Upper lobe of right lung (tissue), 1 donor: ENCODE measurements around the gene GPS2. TPM values are rescaled to one million over a fixed set of nuclear protein-coding genes. Genes with fewer than 3 reads are reported as not detected.

Source experiments
- ATAC-seq: fragments of 200-7000 bp; cut with Tn5 transposase; one replicate; pipeline ENCODE4 v1.9.1; 2020; ENCODE audit warnings: mild to moderate bottlenecking, moderate library complexity
- DNase-seq: peaks from one replicate; pipeline ENCODE4 v3.0.0-alpha.2; 2020
- H3K27ac ChIP-seq: fragments of 200-600 bp; one replicate; pipeline ENCODE4 v1.8.0; 2022
- H3K27me3 ChIP-seq: fragments of 200-600 bp; one replicate; pipeline ENCODE4 v1.8.0; 2022; ENCODE audit warnings: mild to moderate bottlenecking
- H3K36me3 ChIP-seq: fragments of 200-600 bp; one replicate; pipeline ENCODE4 v1.8.0; 2022
- H3K4me1 ChIP-seq: fragments of 200-600 bp; one replicate; pipeline ENCODE4 v1.8.0; 2022
- H3K4me3 ChIP-seq: fragments of 200-600 bp; one replicate; pipeline ENCODE4 v1.8.0; 2022; ENCODE audit warnings: mild to moderate bottlenecking
- H3K9me3 ChIP-seq: fragments of 200-600 bp; one replicate; pipeline ENCODE4 v1.8.0; 2022
- CTCF ChIP-seq: fragments of 200-600 bp; IDR thresholded peaks from one replicate; pipeline ENCODE4 v1.8.0; 2022; ENCODE audit warnings: antibody characterized with exemption
- intact Hi-C: fragments of 100-400 bp; cut with DNase I; formaldehyde crosslinking; loops from one replicate; pipeline ENCODE4 v1.11.0; 2022
- long read RNA-seq: library from polyadenylated mRNA; unstranded; transcript quantifications from one replicate; pipeline ENCODE4 v2.0.0, GENCODE V29; 2021
- total RNA-seq: library from RNA; stranded (reverse); fragmentation: NEBNext Ultra II Directional; extraction: Animal tissue kit (Norgen Biotek cat#: 25700); gene quantifications from one replicate; pipeline ENCODE4 v1.2.1, GENCODE V29; 2021
- donor health status: DM: no; HTN: yes; CAD: no; lungs with severe emphysema.

The GPS2 gene
- total RNA-seq: 62.9 TPM
- long read RNA-seq, transcript GPS2-201 (11 exons, 1,379 nt): major isoform, 57 of 157 reads
- long read RNA-seq, transcript GPS2-202 (10 exons, 1,371 nt): minor isoform, 31 of 157 reads
- long read RNA-seq, partial matches to known transcripts: 8 of 157 reads
- long read RNA-seq, other reads (novel, unspliced or antisense): 59 of 157 reads

- peak within 1 kb of the TSS; percentile 98 for H3K27ac ChIP-seq
- H3K4me1 ChIP-seq: peaks cover 24% of the 10 kb centered on the region
- no peak for TF ChIP-seq CTCF
- H3K27me3 ChIP-seq: no peaks in the 10 kb centered on the region
- DNase-seq (peak; percentile 97), ATAC-seq (peak; percentile 93)
- no peaks in the 10 kb centered on the region for H3K9me3 ChIP-seq
- H3K36me3 ChIP-seq: peaks cover 65% of the 10 kb centered on the region
- peak within 1 kb of the TSS; percentile 90 for H3K4me3 ChIP-seq
- intact Hi-C loops: no loop called here
These were observed at the start of gene GPS2 for GRCh38 chr17:7314719-7315569. Gene GPS2, minus strand, starts transcription at chr17:7315360. Its CDS starts 308 bp downstream, at chr17:7315052.

GRCh38 chr17:7363311-7363710 lies 48.2 kb upstream of the GPS2 start:
- H3K9me3 ChIP-seq: no peaks in the 10 kb centered on the region
- H3K4me3 ChIP-seq: no peak overlapping the region
- no peaks in the 10 kb centered on the region for H3K4me1 ChIP-seq
- H3K27ac ChIP-seq: no peak overlapping the region
- no peaks in the 10 kb centered on the region for H3K27me3 ChIP-seq
- no peak for ATAC-seq
- no peaks in the 10 kb centered on the region for H3K36me3 ChIP-seq
- intact Hi-C loops: no loop called here
- no peak for DNase-seq
- no peak for TF ChIP-seq CTCF

GRCh38 chr17:7361906-7362305 lies 46.7 kb upstream of the GPS2 start:
- H3K9me3 ChIP-seq: no peaks in the 10 kb centered on the region
- no peak for DNase-seq
- H3K27ac ChIP-seq: no peak overlapping the region
- TF ChIP-seq CTCF: no peak
- H3K4me1 ChIP-seq: no peaks in the 10 kb centered on the region
- H3K27me3 ChIP-seq: no peaks in the 10 kb centered on the region
- no peaks in the 10 kb centered on the region for H3K36me3 ChIP-seq
- intact Hi-C loops: no loop called here
- no peak overlapping the region for H3K4me3 ChIP-seq
- ATAC-seq: no peak

- H3K4me3 ChIP-seq: no peak overlapping the region
- H3K27ac ChIP-seq: no peak overlapping the region
- H3K36me3 ChIP-seq: no peaks in the 10 kb centered on the region
- no peaks in the 10 kb centered on the region for H3K27me3 ChIP-seq
- intact Hi-C loops: no loop called here
- H3K9me3 ChIP-seq: no peaks in the 10 kb centered on the region
- DNase-seq: no peak
- H3K4me1 ChIP-seq: peaks cover 24% of the 10 kb centered on the region
- no peak for TF ChIP-seq CTCF
- no peak for ATAC-seq
These were observed 42.2 kb upstream of the GPS2 start for GRCh38 chr17:7357381-7357780.

GRCh38 chr17:7356756-7357155 lies 41.6 kb upstream of the GPS2 start:
- ATAC-seq (no peak), DNase-seq (no peak)
- Histone ChIP-seq H3K4me1 (peaks cover 25% of the 10 kb centered on the region), H3K4me3 (no peak overlapping the region), H3K27ac (no peak overlapping the region), H3K9me3 (no peaks in the 10 kb centered on the region), H3K36me3 (no peaks in the 10 kb centered on the region), H3K27me3 (no peaks in the 10 kb centered on the region)
- TF ChIP-seq CTCF: no peak
- intact Hi-C loops: no loop called here
